Stimulated activated CD8-positive, alpha-beta memory T cell treated with anti-CD3 and anti-CD28 coated beads, Interleukin-4, amount 100 ng/mL, for 48 hours (primary cell): ENCODE data around the gene FARS2.

ENCODE experiments used
- DNase-seq: peaks from one replicate; pipeline ENCODE4 v3.0.0-alpha.2; 2020

The FARS2 gene

GRCh38 chr6:5515200-5515599 lies 253.9 kb downstream of the FARS2 start:
- no peak for DNase-seq

DNA sequence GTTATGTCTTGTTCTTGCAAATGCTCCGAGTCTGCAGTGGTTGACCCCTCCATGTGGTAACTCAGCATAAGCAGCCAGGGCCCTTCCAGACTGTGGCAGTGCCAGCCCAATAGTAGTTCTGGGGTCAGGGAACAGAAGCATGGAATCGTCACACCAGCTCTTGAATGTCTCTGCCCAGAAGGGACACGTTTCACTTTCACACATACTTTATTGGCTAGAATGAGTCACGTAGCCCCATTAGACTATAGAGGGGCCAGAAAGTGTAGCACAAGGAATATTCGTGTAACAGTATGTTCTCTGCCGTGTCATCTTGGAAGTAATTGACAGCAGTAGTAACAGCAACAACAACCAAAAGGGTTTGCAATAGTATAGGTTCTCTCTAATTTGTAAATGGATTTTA lies 254.7 kb downstream of the FARS2 start:
- DNase-seq = no peak

GRCh38 chr6:5517796-5518195 lies 256.5 kb downstream of the FARS2 start:
- DNase-seq = peak; percentile 51

DNA sequence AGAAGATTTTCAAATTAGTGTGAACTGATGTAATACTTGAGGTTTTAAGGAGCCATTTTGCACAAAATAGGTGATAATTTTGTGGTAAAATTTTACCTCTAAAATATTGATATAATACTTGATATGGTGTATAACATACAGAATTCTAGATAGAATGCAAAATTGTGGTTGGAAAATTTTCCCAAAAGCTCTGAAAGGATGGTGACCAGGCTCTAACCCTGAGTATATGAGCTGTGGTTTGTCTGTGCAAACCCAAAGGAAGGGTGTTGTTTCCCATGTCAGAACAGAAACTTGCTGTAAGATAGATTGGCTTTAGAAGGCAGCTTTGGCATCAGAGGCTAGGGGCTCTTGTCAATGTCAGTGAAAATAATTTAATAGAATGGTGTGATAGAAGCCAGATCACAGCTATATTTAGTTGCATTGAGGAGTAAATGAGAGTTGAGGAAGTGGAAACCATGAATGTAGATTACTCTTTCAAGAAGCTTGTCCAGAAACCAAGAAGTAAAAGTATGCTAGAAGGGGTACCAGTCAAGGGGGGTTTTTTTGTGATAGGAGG lies 257.7 kb downstream of the FARS2 start:
- DNase-seq = no peak

DNA sequence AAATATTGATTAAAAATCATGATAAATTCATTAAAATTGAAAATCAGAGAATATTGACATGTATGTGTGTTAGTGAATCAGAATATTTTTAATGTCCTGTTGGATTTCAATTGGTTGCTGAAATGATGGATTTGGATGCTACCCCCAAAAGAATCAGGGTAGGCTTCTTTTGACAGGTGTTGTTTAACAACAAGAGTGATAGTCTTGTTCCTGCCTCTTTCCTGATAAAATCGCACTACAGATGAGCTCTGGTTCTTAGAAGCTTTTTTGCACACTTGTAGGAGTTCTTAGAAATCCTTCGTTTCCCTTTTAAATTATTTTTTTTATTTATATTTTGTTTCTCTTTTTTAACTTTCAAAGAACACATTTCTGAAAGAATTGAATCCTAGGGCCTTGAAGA lies 259.5 kb downstream of the FARS2 start:
- no peak for DNase-seq

DNA sequence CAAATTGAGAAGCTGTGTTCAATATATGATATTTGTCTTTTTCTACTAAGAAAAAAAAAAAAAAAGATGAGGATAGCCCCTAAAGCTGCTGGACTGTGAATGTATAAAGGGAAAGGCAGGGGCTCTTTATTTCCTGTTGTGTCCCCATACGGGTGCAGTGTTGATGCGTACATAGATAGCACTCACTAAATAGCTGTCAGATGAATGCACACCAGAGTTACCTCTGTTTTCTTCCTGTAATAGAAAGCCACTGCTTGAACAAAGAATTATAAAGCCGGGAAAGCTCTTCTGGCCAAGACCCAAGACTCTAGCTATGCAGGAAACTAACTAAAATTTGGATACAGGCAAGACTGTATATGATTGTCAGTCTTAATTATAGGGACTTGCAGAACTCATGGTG lies 260.0 kb downstream of the FARS2 start:
- DNase-seq = no peak

- DNase-seq = no peak
Observed at GRCh38 chr6:5522147-5522546, 260.8 kb downstream of the FARS2 start.

- no peak for DNase-seq
Observed at GRCh38 chr6:5524110-5524509, 262.8 kb downstream of the FARS2 start.

- no peak for DNase-seq
Observed at GRCh38 chr6:5525209-5525608, 263.9 kb downstream of the FARS2 start.

DNA sequence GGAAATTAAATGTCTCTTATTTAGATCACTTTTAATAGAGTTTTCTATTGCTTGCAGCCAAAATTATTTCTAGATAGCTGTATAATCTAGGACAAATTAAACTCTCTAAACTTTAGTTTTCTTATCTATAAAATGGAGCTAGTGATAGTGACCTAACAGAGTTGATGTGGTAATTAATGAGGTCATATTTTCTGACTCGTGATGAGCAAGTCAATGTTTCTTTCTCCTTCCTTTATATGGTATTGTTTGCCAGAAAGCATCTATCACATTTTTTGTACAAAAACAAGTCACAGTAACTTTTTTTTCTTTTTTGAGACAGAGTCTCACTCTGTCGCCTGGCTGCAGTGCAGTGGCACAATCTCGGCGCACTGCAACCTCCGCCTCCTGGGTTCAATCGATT lies 267.7 kb downstream of the FARS2 start:
- no peak for DNase-seq

DNA sequence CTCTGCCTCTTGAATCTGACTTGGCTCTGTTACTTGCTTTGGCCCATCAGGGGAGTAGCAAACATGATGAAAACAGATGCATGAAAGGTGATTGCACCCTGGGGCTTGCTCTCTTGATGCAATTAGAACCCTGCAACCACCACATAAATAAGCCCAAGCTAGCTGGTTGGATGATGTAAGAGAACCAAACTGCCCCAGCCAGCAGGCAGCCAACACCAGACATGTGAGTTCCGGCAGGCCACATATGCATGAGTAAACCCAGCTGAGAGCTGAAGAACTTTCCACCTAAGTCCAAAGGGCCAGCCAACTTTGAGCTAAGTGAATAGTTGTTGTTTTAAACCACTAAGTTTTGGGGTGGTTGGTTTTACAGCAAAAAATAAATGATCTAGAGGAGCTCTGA lies 268.4 kb downstream of the FARS2 start:
- DNase-seq = no peak

- DNase-seq = no peak
Observed at GRCh38 chr6:5531161-5531560, 269.8 kb downstream of the FARS2 start.

DNA sequence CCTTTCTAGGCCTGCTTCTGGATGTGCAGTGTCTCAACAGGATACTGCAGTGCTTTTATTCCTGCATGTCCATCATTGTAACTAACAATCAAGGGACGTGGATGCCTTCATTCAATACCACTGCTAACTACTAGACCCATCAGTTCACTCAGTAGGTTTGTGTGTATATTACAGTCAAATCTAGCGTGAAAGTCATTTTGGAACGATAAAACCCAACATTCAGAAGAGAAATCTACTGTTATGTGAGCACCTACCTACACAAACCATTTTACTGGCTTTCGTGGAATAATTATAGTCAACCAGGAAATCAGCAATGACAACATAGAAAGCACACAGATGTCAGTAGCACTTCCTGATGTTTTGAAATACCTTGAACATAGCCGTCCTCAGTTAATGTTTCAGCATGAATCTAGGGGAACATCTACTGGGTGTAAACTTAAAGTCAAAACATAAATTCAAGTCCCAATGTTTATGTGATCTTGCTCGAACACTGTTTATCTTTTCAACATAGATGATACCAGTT lies 270.6 kb downstream of the FARS2 start:
- DNase-seq = no peak

GRCh38 chr6:5532941-5533340 lies 271.6 kb downstream of the FARS2 start:
- DNase-seq = no peak

- no peak for DNase-seq
Observed at GRCh38 chr6:5534643-5535042, 273.3 kb downstream of the FARS2 start.

DNA sequence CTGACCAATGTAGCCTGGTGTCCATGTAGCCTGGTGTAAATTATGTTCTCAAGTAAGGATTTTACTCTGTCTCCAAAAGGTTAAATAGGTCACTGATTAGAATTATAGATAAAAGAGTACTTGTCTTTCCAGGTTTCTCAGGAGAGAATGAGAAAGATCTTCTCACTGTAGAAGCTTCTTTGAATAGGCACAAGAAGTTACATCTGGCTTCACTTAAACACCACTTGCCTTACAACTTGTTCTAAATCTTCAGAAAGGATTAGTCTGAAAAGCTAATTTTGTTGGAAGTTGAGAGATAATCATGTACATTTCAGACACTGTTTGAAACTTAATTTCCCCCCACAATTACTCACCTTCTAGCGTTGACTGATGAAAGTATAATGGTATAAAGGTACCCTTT lies 275.3 kb downstream of the FARS2 start:
- DNase-seq = no peak

- DNase-seq = no peak
Observed at GRCh38 chr6:5537132-5537531, 275.8 kb downstream of the FARS2 start.

GRCh38 chr6:5537967-5538366 lies 276.7 kb downstream of the FARS2 start:
- DNase-seq = no peak

DNA sequence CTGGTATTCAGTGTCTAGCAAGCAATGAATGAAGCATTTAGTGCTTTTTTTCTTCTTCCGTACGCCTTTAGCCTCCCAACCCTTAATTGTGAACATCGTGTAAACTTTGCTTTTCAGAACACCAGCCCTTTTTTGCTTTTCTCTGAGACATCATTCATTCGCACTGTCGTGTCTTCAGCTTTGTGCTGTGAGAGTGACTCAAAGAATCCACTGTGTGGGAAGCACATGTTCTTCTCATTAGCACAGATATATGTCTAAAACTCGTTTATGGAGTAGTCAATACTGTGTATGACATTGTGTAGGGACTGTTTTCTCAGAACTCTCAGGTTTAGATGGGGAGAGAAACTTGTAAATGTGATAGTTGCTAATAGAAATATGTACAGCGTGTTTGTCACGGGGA lies 279.1 kb downstream of the FARS2 start:
- no peak for DNase-seq

GRCh38 chr6:5541025-5541424 lies 279.7 kb downstream of the FARS2 start:
- DNase-seq = no peak

DNA sequence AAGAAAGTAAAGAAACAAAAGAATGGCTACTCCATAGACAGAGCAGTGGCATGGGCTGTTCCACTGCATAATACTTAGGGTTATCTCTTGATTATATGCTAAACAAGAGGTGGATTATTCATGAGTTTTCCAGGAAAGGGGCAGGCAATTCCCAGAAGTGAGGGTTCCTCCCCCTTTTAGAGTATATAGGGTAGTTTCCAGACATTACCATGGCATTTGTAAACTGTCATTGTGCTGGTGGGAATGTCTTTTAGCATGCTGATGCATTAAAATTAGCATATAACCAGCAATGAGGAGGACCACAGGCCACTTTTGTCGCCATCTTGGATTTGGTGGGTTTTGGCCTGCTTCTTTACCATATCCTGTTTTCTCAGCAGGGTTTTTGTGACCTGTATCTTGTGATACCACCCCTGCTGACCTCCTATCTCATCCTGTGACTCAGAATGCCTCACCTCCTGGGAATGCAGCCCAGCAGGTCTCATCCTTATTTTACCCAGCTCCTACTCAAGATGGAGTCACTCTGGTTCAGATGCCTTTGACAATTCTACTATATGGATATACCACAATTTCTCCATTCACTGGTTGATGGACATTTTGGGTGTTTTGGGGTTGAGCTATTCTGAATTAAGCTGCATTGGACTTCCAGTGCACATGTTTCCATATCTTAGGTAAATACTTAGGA lies 280.6 kb downstream of the FARS2 start:
- DNase-seq = no peak

DNA sequence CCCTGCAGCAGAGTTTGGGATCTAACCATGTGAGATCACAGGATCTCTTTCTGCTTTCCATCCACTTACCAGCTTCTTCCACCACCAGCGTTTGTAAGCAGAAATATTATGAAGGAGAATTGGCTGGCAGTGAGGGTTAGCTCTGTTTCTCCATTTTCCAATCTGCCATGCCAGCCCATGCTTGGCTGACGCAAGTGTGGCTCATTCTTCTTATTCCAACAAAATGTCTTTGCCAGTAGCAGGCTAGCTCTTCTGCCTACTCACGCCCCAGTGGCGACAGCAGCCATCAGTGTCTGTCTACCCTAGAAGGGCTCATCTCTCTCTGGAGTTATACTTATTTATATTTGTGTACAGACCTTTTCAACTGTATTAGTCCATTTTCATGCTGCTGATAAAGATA lies 286.2 kb downstream of the FARS2 start:
- no peak for DNase-seq

DNA sequence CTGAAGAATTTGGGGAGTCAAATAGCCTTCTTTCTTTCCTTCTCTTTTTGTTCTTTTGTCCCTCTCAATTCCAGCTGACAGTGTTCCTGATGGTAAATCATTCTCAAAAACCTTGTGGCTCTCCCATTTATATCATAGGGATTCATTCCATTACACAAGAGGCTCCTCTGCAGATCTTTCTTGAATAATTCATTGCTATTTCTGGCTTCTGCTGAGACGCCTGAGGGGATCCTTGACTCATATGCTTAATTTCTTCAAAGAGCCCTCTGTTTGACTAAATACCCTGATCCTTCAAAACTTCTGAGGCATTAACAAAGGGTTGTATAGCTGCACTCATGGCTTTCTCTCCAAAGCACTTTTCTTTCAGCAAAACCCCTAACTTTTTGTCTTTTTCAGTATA lies 289.3 kb downstream of the FARS2 start:
- DNase-seq = no peak

- DNase-seq = no peak
Observed at GRCh38 chr6:5552243-5552642, 290.9 kb downstream of the FARS2 start.

DNA sequence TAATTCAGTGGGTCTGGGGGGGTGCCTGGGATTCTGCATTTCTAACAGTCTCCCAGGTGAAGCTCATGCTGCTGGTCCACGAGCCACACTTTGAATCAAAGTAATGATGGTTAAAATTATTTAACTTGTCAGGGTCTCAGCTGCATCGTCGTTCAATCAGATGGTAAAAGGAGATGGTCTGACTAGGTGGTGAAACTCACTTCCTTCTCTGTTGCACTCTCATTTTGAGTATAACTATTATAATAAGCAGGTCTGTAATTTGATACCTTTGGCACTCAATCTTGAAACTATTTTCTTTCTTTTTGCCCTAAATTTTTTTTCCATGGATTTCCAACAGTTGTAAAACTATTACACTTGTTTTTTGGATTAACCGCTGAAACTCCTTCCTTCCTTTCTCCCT lies 292.5 kb downstream of the FARS2 start:
- DNase-seq = no peak
